ENCODE measurements around the gene ARHGAP15.

GRCh38 chr2:143758629-143759330 is 629.6 kb downstream of the ARHGAP15 start:
- TF ChIP-seq JUNB (IDR thresholded peaks at IDR 0.05; ENCODE audit: unreplicated experiment) (no peak), CTCF (conservative IDR thresholded peaks at IDR 0.05; ENCODE audit: low read depth in 2 of 2) (no peak), CREB1 (CRISPR knock-in tag; IDR thresholded peaks at IDR 0.05; ENCODE audit: low read depth) (no peak)

Measured in GM23338 (cell line).